HCT116 (cell line): Measurements from ENCODE around the gene SLC25A42. TPM values are rescaled to one million over a fixed set of nuclear protein-coding genes. Genes with fewer than 3 reads are reported as not detected.

Experiments
- ATAC-seq: fragments of 200-7000 bp; cut with Tn5 transposase; 2 replicates; pipeline ENCODE4 v1.9.1; 2020; ENCODE audit warnings: mild to moderate bottlenecking, moderate library complexity
- BruUV-seq: library from RNA; stranded (reverse); fragments of 400-500 nt; replicated peaks from 2 replicates; lab custom pipeline; 2021; lab: Mats Ljungman, UMichigan
- CTCF ChIA-PET: fragments of 300-600 bp; sonication (Branson Sonifier 250); formaldehyde crosslinking; loops from one replicate; lab custom pipeline; 2021; ENCODE audit warnings: antibody characterized with exemption; lab: Charles Lee
- POLR2A ChIA-PET: fragments of 300-600, 350-600 bp; sonication (Branson Sonifier 250); formaldehyde crosslinking; loops from one replicate; lab custom pipeline; 2021; ENCODE audit warnings: antibody characterized with exemption; lab: Charles Lee
- RAD21 ChIA-PET, 2 experiments: fragments of 300-600 bp; sonication (Branson Sonifier 250); formaldehyde crosslinking; loops; one replicate each; lab custom pipeline; 2023; ENCODE audit warnings: low total read pairs in 2 of 2; ENCODE audit not compliant: uncharacterized antibody in 2 of 2, unreplicated experiment in 2 of 2, low non-redundant PET in 1 of 2; lab: Charles Lee
- DNase-seq: peaks from one replicate; pipeline ENCODE4 v3.0.0-alpha.2; 2010; ENCODE audit warnings: low read depth, low spot score
- H2AFZ ChIP-seq: fragments of 200-600 bp; shearing (Covaris generic), sonication (generic); 2 replicates; pipeline ENCODE4 v1.6.1; 2017; ENCODE audit warnings: low read depth, mixed run types, mixed read lengths, antibody characterized with exemption, low read length; ENCODE audit not compliant: poor library complexity, severe bottlenecking
- H3K27ac ChIP-seq: 2 replicates; pipeline ENCODE4 v1.5.1; 2012; ENCODE audit warnings: low read depth, low read length
- H3K27me3 ChIP-seq: fragments of 200-600 bp; sonication (generic); 2 replicates; pipeline ENCODE4 v1.6.1; 2016; ENCODE audit warnings: mixed run types, low read length, mixed read lengths; ENCODE audit not compliant: insufficient read depth
- H3K36me3 ChIP-seq, 2 experiments: fragments of 200-500 bp in 1 of 2; fragments of 200-600 bp in 1 of 2; sonication (Bioruptor generic) in 1 of 2; sonication (generic) in 1 of 2; 2 replicates each; pipeline versions ENCODE4 v1.5.1 to v1.6.1; 2014 to 2016; ENCODE audit warnings: low read length in 2 of 2, inconsistent platforms in 1 of 2, mixed read lengths in 1 of 2, mixed run types in 1 of 2; ENCODE audit not compliant: insufficient read depth in 2 of 2, control insufficient read depth in 1 of 2
- H3K4me1 ChIP-seq, 2 experiments: fragments of 200-600 bp in 1 of 2; sonication (generic) in 1 of 2; 2 replicates each; pipeline versions ENCODE4 v1.5.1 to v1.6.1; 2012 to 2017; ENCODE audit warnings: low read length in 2 of 2, inconsistent platforms in 1 of 2, mild to moderate bottlenecking in 1 of 2, mixed read lengths in 1 of 2, mixed run types in 1 of 2, moderate library complexity in 1 of 2; ENCODE audit not compliant: insufficient read depth in 2 of 2, control insufficient read depth in 1 of 2
- H3K4me2 ChIP-seq: fragments of 200-600 bp; sonication (generic); 2 replicates; pipeline ENCODE4 v1.6.1; 2017; ENCODE audit warnings: mixed run types, low read length, mixed read lengths
- H3K4me3 ChIP-seq, 2 experiments: fragments of 200-600 bp in 1 of 2; sonication (generic) in 1 of 2; replicated peaks in 1 of 2; 2 replicates each; pipeline ENCODE4 v1.5.1; 2011 to 2016; ENCODE audit warnings: low read length in 2 of 2, control low read depth in 1 of 2, low read depth in 1 of 2, mild to moderate bottlenecking in 1 of 2, mixed read lengths in 1 of 2, mixed run types in 1 of 2
- H3K79me2 ChIP-seq: fragments of 200-600 bp; sonication (generic); 2 replicates; pipeline ENCODE4 v1.6.1; 2017; ENCODE audit warnings: mild to moderate bottlenecking, mixed run types, low read length, moderate library complexity, mixed read lengths; ENCODE audit not compliant: insufficient read depth
- H3K9ac ChIP-seq: fragments of 200-600 bp; sonication (generic); 2 replicates; pipeline ENCODE4 v1.6.1; 2016; ENCODE audit warnings: low read length, mixed read lengths
- H3K9me2 ChIP-seq: fragments of 200-600 bp; sonication (generic), shearing (Covaris generic); 2 replicates; pipeline ENCODE4 v1.6.1; 2017; ENCODE audit warnings: mixed run types, mild to moderate bottlenecking, moderate library complexity; ENCODE audit not compliant: insufficient read depth
- H3K9me3 ChIP-seq, 2 experiments: fragments of 200-500 bp in 1 of 2; fragments of 200-600 bp in 1 of 2; sonication (Bioruptor generic) in 1 of 2; sonication (generic) in 1 of 2; 2 replicates each; pipeline ENCODE4 v1.6.1; 2014 to 2017; ENCODE audit warnings: low read length in 2 of 2, mixed read lengths in 2 of 2, inconsistent platforms in 1 of 2, low read depth in 1 of 2, mild to moderate bottlenecking in 1 of 2, mixed run types in 1 of 2, moderate library complexity in 1 of 2; ENCODE audit not compliant: control insufficient read depth in 1 of 2, insufficient read depth in 1 of 2
- H4K20me1 ChIP-seq: fragments of 200-600 bp; sonication (generic), shearing (Covaris generic); 2 replicates; pipeline ENCODE4 v1.6.1; 2017; ENCODE audit warnings: mixed run types, mild to moderate bottlenecking, moderate library complexity; ENCODE audit not compliant: insufficient read depth
- CBX3 ChIP-seq: IDR thresholded peaks from 2 replicates; pipeline ENCODE4 v1.6.1; 2012; ENCODE audit warnings: low read depth
- CEBPB ChIP-seq: IDR thresholded peaks from 2 replicates; pipeline ENCODE4 v1.6.1; 2012; ENCODE audit warnings: low read depth
- EGR1 ChIP-seq: IDR thresholded peaks from 2 replicates; pipeline ENCODE4 v1.6.1; 2012; ENCODE audit warnings: low read depth
- ELF1 ChIP-seq: IDR thresholded peaks from 2 replicates; pipeline ENCODE4 v1.6.1; 2012; ENCODE audit warnings: low read depth, borderline replicate concordance
- EZH2 ChIP-seq: fragments of 200-600 bp; sonication (generic); IDR thresholded peaks from 2 replicates; pipeline ENCODE4 v1.6.1; 2017; ENCODE audit warnings: antibody characterized with exemption, mixed run types
- EZH2phosphoT487 ChIP-seq: fragments of 200-600 bp; IDR thresholded peaks from 2 replicates; pipeline ENCODE4 v1.6.1; 2018; ENCODE audit warnings: antibody characterized with exemption, borderline replicate concordance
- FOSL1 ChIP-seq: IDR thresholded peaks from 2 replicates; pipeline ENCODE4 v1.6.1; 2012; ENCODE audit warnings: low read depth
- JUND ChIP-seq: IDR thresholded peaks from 2 replicates; pipeline ENCODE4 v1.6.1; 2012
- POLR2A ChIP-seq: IDR thresholded peaks from 2 replicates; pipeline ENCODE4 v1.7.0; 2011; ENCODE audit warnings: borderline replicate concordance; ENCODE audit not compliant: insufficient read depth, insufficient read length; ENCODE audit errors: extremely low read depth
- POLR2AphosphoS5 ChIP-seq: IDR thresholded peaks from 2 replicates; pipeline ENCODE4 v1.6.1; 2011; ENCODE audit warnings: mild to moderate bottlenecking, low read depth, low read length, moderate library complexity
- RAD21 ChIP-seq: IDR thresholded peaks from 2 replicates; pipeline ENCODE4 v1.6.1; 2012; ENCODE audit warnings: low read depth, mild to moderate bottlenecking
- SIN3A ChIP-seq: IDR thresholded peaks from 2 replicates; pipeline ENCODE4 v1.6.1; 2012; ENCODE audit warnings: low read depth
- SRF ChIP-seq: IDR thresholded peaks from 2 replicates; pipeline ENCODE4 v1.6.1; 2012; ENCODE audit warnings: low read depth
- TCF7L2 ChIP-seq: IDR thresholded peaks from 2 replicates; pipeline ENCODE4 v1.7.0; 2011; ENCODE audit warnings: borderline replicate concordance, inconsistent platforms; ENCODE audit not compliant: insufficient read depth, insufficient read length; ENCODE audit errors: extremely low read depth
- ZFX ChIP-seq: fragments of 450-650 bp; IDR thresholded peaks from 2 replicates; pipeline ENCODE4 v1.6.1; 2017
- ZNF274 ChIP-seq: fragments of 200-500 bp; sonication (Bioruptor generic); IDR thresholded peaks from 2 replicates; pipeline ENCODE4 v1.6.1; 2014; ENCODE audit warnings: mild to moderate bottlenecking, low read depth, low read length, inconsistent platforms
- intact Hi-C: fragments of 100-400 bp; cut with micrococcal nuclease; formaldehyde crosslinking; loops from 2 replicates; pipeline ENCODE4 v1.10.0; 2022
- total RNA-seq: library from RNA; stranded (reverse); gene quantifications from one replicate; pipeline ENCODE4 v1.2.1, GENCODE V29; 2021; ENCODE audit not compliant: unreplicated experiment
- TF ChIP-seq, protein P1 (sequence below): IDR thresholded peaks from 2 replicates; pipeline ENCODE4 v1.6.1; 2012
- TF ChIP-seq, protein P2 (sequence below), 3 experiments: fragments of 200-600 bp in 1 of 3; sonication (generic) in 1 of 3; IDR thresholded peaks in 2 of 3; conservative IDR thresholded peaks in 1 of 3; 2 replicates each; pipeline ENCODE4 v1.5.1; 2012 to 2017; ENCODE audit warnings: low read depth in 2 of 3, low read length in 2 of 3, antibody characterized with exemption in 1 of 3, borderline replicate concordance in 1 of 3, control low read depth in 1 of 3, mild to moderate bottlenecking in 1 of 3, mixed read lengths in 1 of 3, mixed run types in 1 of 3, moderate library complexity in 1 of 3; ENCODE audit not compliant: insufficient read depth in 1 of 3
- TF ChIP-seq, protein P3 (sequence below): IDR thresholded peaks from 2 replicates; pipeline ENCODE4 v1.6.1; 2012; ENCODE audit warnings: low read depth
- TF ChIP-seq, protein P4 (sequence below): IDR thresholded peaks from 2 replicates; pipeline ENCODE4 v1.6.1; 2011; ENCODE audit warnings: mild to moderate bottlenecking, low read length, moderate library complexity; ENCODE audit not compliant: insufficient replicate concordance; ENCODE audit errors: extremely low read depth

The SLC25A42 gene
- total RNA-seq, 1 experiment from 2014 or later: 10.2 TPM

DNA sequence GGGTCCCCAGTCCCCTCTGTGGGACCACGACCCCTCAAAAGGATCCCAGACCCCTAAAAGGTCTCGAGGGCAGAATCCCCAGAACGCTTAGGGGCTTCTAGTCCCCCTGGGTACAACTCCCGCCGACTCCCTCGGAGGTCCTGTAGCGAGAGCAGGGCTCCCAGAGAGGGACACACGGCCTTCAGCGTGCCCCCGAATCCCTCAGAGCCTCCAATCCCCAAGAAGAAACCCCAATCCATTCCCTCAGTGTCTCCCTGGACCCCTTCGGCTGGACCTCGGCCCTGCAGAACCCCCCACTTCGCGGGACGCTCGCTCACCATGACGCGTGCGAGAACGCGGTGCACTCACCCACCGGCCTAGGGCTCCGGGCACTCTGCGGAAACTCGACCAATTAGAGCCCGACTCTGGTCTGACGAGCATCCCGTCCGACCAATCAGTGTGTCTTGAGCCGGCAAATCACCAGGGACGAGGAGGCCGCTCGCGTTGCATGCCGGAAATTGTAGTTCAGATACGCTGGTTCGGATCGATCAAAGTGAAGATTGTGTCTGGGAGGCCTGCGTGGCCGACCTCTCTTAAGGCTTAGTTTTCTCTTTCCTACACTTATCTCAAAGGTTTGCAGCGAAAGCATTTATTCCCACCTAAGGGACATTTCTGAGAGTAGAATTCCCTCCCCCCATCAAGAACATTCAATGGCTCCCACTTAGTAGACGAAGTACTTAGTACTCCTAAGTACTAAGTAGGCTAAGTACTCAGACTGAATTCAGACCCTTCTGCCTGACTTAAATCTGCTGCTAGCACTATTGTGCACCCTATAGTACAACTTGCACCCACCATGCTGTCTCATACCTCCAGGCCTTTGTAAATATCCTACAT lies 74.6 kb downstream of the SLC25A42 start, which contains the start of gene TMEM161A:
Gene TMEM161A (minus strand): TSS at position 370 of the 873 bp plus-strand sequence. CDS start 50 bp downstream, at position 320.
- no peaks in the 10 kb centered on the region for H3K9me2 ChIP-seq
- POLR2A ChIA-PET: no interaction called here
- DNase-seq: peak; percentile 98
- BruUV-seq: no TSS peak
- RAD21 ChIA-PET: no interaction called here
- H2AFZ ChIP-seq: peak within 1 kb of the TSS; percentile 55
- no peaks in the 10 kb centered on the region; a peak in 1 of 4 replicates for H3K36me3 ChIP-seq
- intact Hi-C loops: no loop called here
- H3K9me3 ChIP-seq: no peaks in the 10 kb centered on the region
- peak; percentile 94 for ATAC-seq
- no peaks in the 10 kb centered on the region for H3K27me3 ChIP-seq
- H3K9ac ChIP-seq: peak within 1 kb of the TSS; percentile 96
- peak within 1 kb of the TSS; percentile 67 to 78 for H3K4me3 ChIP-seq
- peaks cover 36% of the 10 kb centered on the region for H3K79me2 ChIP-seq
- H3K4me2 ChIP-seq: peak within 1 kb of the TSS; percentile 94
- CTCF ChIA-PET: no interaction called here
- H3K27ac ChIP-seq: peak within 1 kb of the TSS; percentile 66
- H3K4me1 ChIP-seq: peaks cover 13 to 23% of the 10 kb centered on the region in 2 experiments
- no peaks in the 10 kb centered on the region for H4K20me1 ChIP-seq
- TF ChIP-seq SIN3A (0 out of 2 replicates have a peak, but pooled peaks have one; percentile 16), EZH2phosphoT487 (no peak), CBX3 (no peak), EGR1 (no peak), ZFX (peak; percentile 62; the same call in 1 of the 2 replicates), RAD21 (no peak), CEBPB (no peak), POLR2AphosphoS5 (peak; percentile 92), SRF (no peak), FOSL1 (no peak), TCF7L2 (peak; percentile 97), JUND (no peak), POLR2A (peak; percentile 89), ZNF274 (no peak), EZH2 (no peak), ELF1 (no peak)
- TF ChIP-seq, protein P1, sequence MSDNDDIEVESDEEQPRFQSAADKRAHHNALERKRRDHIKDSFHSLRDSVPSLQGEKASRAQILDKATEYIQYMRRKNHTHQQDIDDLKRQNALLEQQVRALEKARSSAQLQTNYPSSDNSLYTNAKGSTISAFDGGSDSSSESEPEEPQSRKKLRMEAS: peak; percentile 90
- TF ChIP-seq, protein P2, sequence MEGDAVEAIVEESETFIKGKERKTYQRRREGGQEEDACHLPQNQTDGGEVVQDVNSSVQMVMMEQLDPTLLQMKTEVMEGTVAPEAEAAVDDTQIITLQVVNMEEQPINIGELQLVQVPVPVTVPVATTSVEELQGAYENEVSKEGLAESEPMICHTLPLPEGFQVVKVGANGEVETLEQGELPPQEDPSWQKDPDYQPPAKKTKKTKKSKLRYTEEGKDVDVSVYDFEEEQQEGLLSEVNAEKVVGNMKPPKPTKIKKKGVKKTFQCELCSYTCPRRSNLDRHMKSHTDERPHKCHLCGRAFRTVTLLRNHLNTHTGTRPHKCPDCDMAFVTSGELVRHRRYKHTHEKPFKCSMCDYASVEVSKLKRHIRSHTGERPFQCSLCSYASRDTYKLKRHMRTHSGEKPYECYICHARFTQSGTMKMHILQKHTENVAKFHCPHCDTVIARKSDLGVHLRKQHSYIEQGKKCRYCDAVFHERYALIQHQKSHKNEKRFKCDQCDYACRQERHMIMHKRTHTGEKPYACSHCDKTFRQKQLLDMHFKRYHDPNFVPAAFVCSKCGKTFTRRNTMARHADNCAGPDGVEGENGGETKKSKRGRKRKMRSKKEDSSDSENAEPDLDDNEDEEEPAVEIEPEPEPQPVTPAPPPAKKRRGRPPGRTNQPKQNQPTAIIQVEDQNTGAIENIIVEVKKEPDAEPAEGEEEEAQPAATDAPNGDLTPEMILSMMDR (IDR thresholded peaks at IDR 0.05 in 2 of 3, conservative IDR thresholded peaks at IDR 0.05 in 1 of 3; ENCODE audit: borderline replicate concordance in 1 of 3, insufficient read depth in 1 of 3, low read depth in 2 of 3, low read length in 2 of 3): no peak
- TF ChIP-seq, protein P3, sequence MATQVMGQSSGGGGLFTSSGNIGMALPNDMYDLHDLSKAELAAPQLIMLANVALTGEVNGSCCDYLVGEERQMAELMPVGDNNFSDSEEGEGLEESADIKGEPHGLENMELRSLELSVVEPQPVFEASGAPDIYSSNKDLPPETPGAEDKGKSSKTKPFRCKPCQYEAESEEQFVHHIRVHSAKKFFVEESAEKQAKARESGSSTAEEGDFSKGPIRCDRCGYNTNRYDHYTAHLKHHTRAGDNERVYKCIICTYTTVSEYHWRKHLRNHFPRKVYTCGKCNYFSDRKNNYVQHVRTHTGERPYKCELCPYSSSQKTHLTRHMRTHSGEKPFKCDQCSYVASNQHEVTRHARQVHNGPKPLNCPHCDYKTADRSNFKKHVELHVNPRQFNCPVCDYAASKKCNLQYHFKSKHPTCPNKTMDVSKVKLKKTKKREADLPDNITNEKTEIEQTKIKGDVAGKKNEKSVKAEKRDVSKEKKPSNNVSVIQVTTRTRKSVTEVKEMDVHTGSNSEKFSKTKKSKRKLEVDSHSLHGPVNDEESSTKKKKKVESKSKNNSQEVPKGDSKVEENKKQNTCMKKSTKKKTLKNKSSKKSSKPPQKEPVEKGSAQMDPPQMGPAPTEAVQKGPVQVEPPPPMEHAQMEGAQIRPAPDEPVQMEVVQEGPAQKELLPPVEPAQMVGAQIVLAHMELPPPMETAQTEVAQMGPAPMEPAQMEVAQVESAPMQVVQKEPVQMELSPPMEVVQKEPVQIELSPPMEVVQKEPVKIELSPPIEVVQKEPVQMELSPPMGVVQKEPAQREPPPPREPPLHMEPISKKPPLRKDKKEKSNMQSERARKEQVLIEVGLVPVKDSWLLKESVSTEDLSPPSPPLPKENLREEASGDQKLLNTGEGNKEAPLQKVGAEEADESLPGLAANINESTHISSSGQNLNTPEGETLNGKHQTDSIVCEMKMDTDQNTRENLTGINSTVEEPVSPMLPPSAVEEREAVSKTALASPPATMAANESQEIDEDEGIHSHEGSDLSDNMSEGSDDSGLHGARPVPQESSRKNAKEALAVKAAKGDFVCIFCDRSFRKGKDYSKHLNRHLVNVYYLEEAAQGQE: no peak
- TF ChIP-seq, protein P4, sequence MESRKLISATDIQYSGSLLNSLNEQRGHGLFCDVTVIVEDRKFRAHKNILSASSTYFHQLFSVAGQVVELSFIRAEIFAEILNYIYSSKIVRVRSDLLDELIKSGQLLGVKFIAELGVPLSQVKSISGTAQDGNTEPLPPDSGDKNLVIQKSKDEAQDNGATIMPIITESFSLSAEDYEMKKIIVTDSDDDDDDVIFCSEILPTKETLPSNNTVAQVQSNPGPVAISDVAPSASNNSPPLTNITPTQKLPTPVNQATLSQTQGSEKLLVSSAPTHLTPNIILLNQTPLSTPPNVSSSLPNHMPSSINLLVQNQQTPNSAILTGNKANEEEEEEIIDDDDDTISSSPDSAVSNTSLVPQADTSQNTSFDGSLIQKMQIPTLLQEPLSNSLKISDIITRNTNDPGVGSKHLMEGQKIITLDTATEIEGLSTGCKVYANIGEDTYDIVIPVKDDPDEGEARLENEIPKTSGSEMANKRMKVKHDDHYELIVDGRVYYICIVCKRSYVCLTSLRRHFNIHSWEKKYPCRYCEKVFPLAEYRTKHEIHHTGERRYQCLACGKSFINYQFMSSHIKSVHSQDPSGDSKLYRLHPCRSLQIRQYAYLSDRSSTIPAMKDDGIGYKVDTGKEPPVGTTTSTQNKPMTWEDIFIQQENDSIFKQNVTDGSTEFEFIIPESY: peak; percentile 39
